ENCODE results near the gene PCDHA8.
"Not testable (repeated sequence)": the region's sequence is repeated elsewhere in the genome, so short reads cannot be mapped to it uniquely, and the experiment has no call there.

Gene PCDHA8

GRCh38 chr5:140828362-140828737, 12.6 kb upstream of the PCDHA8 start:
- in situ Hi-C loops (cut with MboI; ENCODE audit: low sequenced_read_pairs), result no loop called here

GRCh38 chr5:140829511-140830501, 11.2 kb upstream of the PCDHA8 start:
- in situ Hi-C loops (cut with MboI; ENCODE audit: low sequenced_read_pairs), result not testable (repeated sequence)

- in situ Hi-C loops (cut with MboI; ENCODE audit: low sequenced_read_pairs), result no loop called here
Measured at GRCh38 chr5:140833993-140834392, 7.0 kb upstream of the PCDHA8 start, which contains the start of gene PCDHA7. PCDHA7 (plus strand) TSS chr5:140834269; CDS start chr5:140834384, 115 bp downstream.

GRCh38 chr5:140834439-140835008, 6.5 kb upstream of the PCDHA8 start:
- in situ Hi-C loops (cut with MboI; ENCODE audit: low sequenced_read_pairs), result not testable (repeated sequence)

- in situ Hi-C loops (cut with MboI; ENCODE audit: low sequenced_read_pairs), result no loop called here
Measured at GRCh38 chr5:140835622-140836510, 5.1 kb upstream of the PCDHA8 start.

GRCh38 chr5:140842798-140843733, 2.1 kb downstream of the PCDHA8 start:
- in situ Hi-C loops (cut with MboI; ENCODE audit: low sequenced_read_pairs), result no loop called here

GRCh38 chr5:140848139-140849102, 7.4 kb downstream of the PCDHA8 start, which contains the start of gene PCDHA9:
PCDHA9 (plus strand) TSS chr5:140848382; CDS start chr5:140848496, 114 bp downstream.
- in situ Hi-C loops (cut with MboI; ENCODE audit: low sequenced_read_pairs), result not testable (repeated sequence)

GRCh38 chr5:140849831-140850634, 9.0 kb downstream of the PCDHA8 start:
- in situ Hi-C loops (cut with MboI; ENCODE audit: low sequenced_read_pairs), result not testable (repeated sequence)

- in situ Hi-C loops (cut with MboI; ENCODE audit: low sequenced_read_pairs), result no loop called here
Measured at GRCh38 chr5:140855772-140856674, 15.0 kb downstream of the PCDHA8 start, which contains the start of gene PCDHA10. PCDHA10 (plus strand) TSS chr5:140855897; CDS start chr5:140856049, 152 bp downstream.

GRCh38 chr5:140857177-140857986, 16.4 kb downstream of the PCDHA8 start:
- in situ Hi-C loops (cut with MboI; ENCODE audit: low sequenced_read_pairs), result no loop called here

GRCh38 chr5:140857987-140858240, 16.9 kb downstream of the PCDHA8 start:
- in situ Hi-C loops (cut with MboI; ENCODE audit: low sequenced_read_pairs), result no loop called here

GRCh38 chr5:140862441-140863295, 21.7 kb downstream of the PCDHA8 start:
- in situ Hi-C loops (cut with MboI; ENCODE audit: low sequenced_read_pairs), result no loop called here

GRCh38 chr5:140868721-140869554, 28.0 kb downstream of the PCDHA8 start, which contains the start of gene PCDHA11:
PCDHA11 (plus strand) TSS chr5:140868957; CDS start chr5:140869104, 147 bp downstream.
- in situ Hi-C loops (cut with MboI; ENCODE audit: low sequenced_read_pairs), result no loop called here

- in situ Hi-C loops (cut with MboI; ENCODE audit: low sequenced_read_pairs), result no loop called here
Measured at GRCh38 chr5:140869555-140869886, 28.5 kb downstream of the PCDHA8 start.

Measured in HL-60/S4 (cell line).